Activated naive CD8-positive, alpha-beta T cell treated with anti-CD3 and anti-CD28 coated beads, Interleukin-2, amount 50 U/mL, for 24 hours (primary cell): Measurements from ENCODE around the gene B3GNT7.
A peak's percentile ranks its signal among the peaks of the same experiment; 100 is the strongest.
"Not testable (repeated sequence)": the region's sequence is repeated elsewhere in the genome, so short reads cannot be mapped to it uniquely, and the experiment has no call there.

Source experiments
- ATAC-seq: fragments of 150-1000 bp; cut with Tn5 transposase; one replicate; pipeline ENCODE4 v1.10.0; 2021
- DNase-seq: peaks from one replicate; pipeline ENCODE4 v3.0.0; 2021
- H3K27ac Mint-ChIP-seq: one replicate; pipeline ENCODE4 v1.8.0; 2021; ENCODE audit warnings: mild to moderate bottlenecking, mixed read lengths
- H3K27me3 Mint-ChIP-seq: one replicate; pipeline ENCODE4 v1.8.0; 2021; ENCODE audit warnings: mixed read lengths
- H3K36me3 Mint-ChIP-seq: one replicate; pipeline ENCODE4 v1.8.0; 2021; ENCODE audit warnings: low read depth, mixed read lengths
- H3K4me1 Mint-ChIP-seq: one replicate; pipeline ENCODE4 v1.8.0; 2021; ENCODE audit warnings: mixed read lengths
- H3K4me3 Mint-ChIP-seq: one replicate; pipeline ENCODE4 v1.8.0; 2021; ENCODE audit warnings: mild to moderate bottlenecking, moderate library complexity, mixed read lengths
- H3K9me3 Mint-ChIP-seq: one replicate; pipeline ENCODE4 v1.8.0; 2021; ENCODE audit warnings: mixed read lengths

Gene B3GNT7

DNA sequence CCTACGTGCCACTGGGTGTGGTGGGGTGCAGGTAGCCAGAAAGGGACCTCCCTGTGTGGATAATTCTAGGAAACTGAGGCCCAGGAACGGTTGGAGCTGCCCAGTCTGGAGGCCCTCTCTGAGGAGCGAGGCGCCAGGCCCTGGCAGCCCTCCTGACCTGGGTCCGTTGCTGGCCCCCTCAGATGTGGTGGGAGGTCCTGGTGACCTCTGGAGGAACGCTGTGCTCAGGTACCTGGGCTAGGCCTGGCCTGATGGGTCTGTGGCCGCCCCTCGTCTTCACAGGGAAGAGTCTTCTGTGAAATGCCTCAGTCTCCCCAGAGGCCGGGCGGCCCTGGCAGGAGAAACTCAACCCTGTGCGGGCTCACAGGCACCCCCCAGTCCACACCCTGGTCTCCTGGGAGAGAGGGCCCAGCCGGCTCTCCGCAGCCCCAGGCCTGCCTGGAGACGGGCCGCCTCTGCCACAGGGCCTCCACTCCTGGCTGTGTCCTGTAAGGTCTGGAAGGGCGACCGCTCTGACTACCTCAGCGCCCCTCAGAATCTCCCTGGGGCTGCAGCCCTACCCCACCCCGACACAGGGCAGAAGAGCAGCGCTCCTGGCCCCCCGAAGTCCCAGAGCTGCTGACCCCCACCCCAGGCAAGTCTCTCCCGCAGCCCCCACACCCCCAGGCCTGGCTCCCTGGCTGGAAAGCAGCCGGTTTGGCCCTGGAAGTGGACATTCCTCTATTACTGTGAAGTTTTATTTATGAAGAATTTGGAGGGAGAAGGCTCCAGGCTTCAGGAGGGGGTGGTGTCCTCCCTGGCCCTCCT lies 3.7 kb downstream of the B3GNT7 start:
- no peak overlapping the region for H3K4me3 Mint-ChIP-seq
- peaks cover 18% of the 10 kb centered on the region for H3K27me3 Mint-ChIP-seq
- ATAC-seq, result no peak
- no peak for DNase-seq
- H3K36me3 Mint-ChIP-seq, result no peaks in the 10 kb centered on the region
- peaks cover 16% of the 10 kb centered on the region for H3K4me1 Mint-ChIP-seq
- H3K27ac Mint-ChIP-seq, result no peak overlapping the region
- H3K9me3 Mint-ChIP-seq, result no peaks in the 10 kb centered on the region

- Mint-ChIP-seq H3K36me3 (no peaks in the 10 kb centered on the region), H3K4me3 (no peak overlapping the region), H3K27me3 (peaks cover 12% of the 10 kb centered on the region), H3K9me3 (no peaks in the 10 kb centered on the region), H3K4me1 (peaks cover 8% of the 10 kb centered on the region), H3K27ac (no peak overlapping the region)
- ATAC-seq (no peak), DNase-seq (no peak)
Measured at GRCh38 chr2:231399853-231400680, 4.6 kb downstream of the B3GNT7 start.

DNA sequence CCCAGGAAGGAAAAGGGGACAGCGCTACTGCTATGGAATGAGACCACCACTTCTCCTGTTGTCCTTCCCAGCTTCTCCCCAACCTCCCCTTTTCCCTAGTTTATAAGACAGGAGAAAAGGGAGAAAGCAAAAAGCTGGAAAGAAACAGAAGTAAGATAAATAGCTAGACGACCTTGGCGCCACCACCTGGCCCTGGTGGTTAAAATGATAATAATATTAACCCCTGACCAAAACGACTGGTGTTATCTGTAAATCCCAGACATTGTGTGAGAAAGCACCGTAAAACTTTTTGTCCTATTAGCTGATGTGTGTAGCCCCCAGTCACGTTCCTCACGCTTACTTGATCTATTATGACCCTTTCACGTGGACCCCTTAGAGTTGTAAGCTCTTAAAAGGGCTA lies 5.2 kb downstream of the B3GNT7 start:
- not testable (repeated sequence) for ATAC-seq, H3K27ac Mint-ChIP-seq, DNase-seq, H3K9me3 Mint-ChIP-seq, H3K4me3 Mint-ChIP-seq, H3K36me3 Mint-ChIP-seq
- peaks cover 11% of the 10 kb centered on the region for H3K27me3 Mint-ChIP-seq
- H3K4me1 Mint-ChIP-seq, result peaks cover 14% of the 10 kb centered on the region

- Mint-ChIP-seq H3K27me3 (peaks cover 11% of the 10 kb centered on the region), H3K4me1 (peaks cover 18% of the 10 kb centered on the region)
- not testable (repeated sequence) for H3K27ac Mint-ChIP-seq, H3K9me3 Mint-ChIP-seq, DNase-seq, H3K4me3 Mint-ChIP-seq, H3K36me3 Mint-ChIP-seq, ATAC-seq
Measured at GRCh38 chr2:231401101-231401500, 5.6 kb downstream of the B3GNT7 start.

DNA sequence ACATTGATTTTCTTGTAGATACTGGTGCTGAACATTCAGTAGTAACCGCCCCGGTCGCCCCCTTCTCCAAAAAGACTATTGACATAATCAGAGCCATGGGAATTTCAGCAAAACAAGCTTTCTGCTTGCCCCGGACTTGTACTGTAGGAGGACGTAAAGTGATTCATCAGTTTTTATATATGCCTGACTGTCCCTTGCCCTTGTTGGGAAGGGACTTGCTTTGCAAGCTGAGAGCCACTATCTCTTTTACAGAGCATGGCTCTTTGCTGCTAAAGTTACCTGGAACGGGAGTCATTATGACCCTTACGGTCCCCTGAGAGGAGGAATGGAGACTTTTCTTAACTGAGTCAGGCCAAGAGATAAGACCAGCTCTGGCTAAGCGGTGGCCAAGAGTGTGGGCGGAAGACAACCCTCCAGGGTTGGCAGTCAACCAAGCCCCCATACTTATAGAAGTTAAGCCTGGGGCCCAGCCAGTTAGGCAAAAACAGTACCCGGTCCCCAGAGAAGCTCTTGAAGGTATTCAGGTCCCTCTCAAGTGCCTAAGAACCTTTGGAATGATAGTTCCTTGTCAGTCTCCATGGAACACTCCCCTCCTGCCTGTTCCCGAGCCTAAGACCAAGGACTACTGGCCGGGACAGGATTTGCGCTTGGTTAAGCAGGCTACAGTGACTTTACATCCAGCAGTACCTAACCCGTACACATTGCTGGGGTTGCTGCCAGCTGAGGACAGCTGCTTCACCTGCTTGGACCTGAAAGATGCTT lies 8.1 kb downstream of the B3GNT7 start:
- H3K36me3 Mint-ChIP-seq, H3K9me3 Mint-ChIP-seq, H3K27me3 Mint-ChIP-seq, H3K27ac Mint-ChIP-seq, H3K4me3 Mint-ChIP-seq, DNase-seq, ATAC-seq: not testable (repeated sequence)
- peaks cover 15% of the 10 kb centered on the region for H3K4me1 Mint-ChIP-seq

DNA sequence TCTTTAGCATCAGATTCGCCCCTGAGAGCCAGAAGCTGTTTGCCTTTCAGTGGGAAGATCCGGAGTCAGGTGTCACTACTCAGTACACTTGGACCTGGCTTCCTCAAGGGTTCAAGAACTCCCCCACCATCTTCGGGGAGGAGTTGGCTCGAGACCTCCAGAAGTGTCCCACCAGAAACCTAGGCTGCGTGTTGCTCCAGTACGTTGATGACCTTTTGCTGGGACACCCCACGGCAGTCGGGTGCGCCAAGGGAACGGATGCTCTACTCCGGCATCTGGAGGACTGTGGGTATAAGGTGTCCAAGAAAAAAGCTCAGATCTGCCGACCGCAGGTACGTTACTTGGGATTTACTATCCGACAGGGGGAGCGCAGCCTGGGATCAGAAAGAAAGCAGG lies 8.7 kb downstream of the B3GNT7 start:
- not testable (repeated sequence) for H3K27ac Mint-ChIP-seq, H3K27me3 Mint-ChIP-seq, H3K36me3 Mint-ChIP-seq, H3K4me3 Mint-ChIP-seq, DNase-seq, H3K9me3 Mint-ChIP-seq, ATAC-seq
- peaks cover 15% of the 10 kb centered on the region for H3K4me1 Mint-ChIP-seq

- Mint-ChIP-seq H3K4me3 (peak overlapping the region; percentile 28), H3K4me1 (peaks cover 15% of the 10 kb centered on the region)
- ATAC-seq (peak; percentile 65), DNase-seq (peak; percentile 62)
- not testable (repeated sequence) for H3K27ac Mint-ChIP-seq, H3K27me3 Mint-ChIP-seq, H3K36me3 Mint-ChIP-seq, H3K9me3 Mint-ChIP-seq
Measured at GRCh38 chr2:231405601-231406367, 10.3 kb downstream of the B3GNT7 start.

DNA sequence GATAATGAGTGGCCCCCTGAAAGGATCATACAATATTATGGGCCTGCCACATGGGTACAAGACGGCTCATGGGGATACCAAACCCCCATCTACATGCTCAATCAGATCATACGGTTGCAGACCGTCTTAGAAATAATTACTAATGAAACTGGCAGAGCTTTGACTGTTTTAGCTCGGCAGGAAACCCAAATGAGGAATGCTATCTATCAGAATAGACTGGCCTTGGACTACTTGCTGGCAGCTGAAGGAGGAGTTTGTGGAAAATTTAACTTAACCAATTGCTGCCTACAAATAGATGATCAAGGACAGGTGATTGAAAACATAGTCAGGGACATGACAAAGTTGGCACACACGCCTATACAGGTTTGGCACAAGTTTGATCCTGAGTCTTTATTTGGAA lies 12.2 kb downstream of the B3GNT7 start:
- DNase-seq, H3K9me3 Mint-ChIP-seq, H3K36me3 Mint-ChIP-seq, H3K4me3 Mint-ChIP-seq, H3K27ac Mint-ChIP-seq, ATAC-seq: not testable (repeated sequence)
- H3K27me3 Mint-ChIP-seq, result peaks cover 22% of the 10 kb centered on the region
- H3K4me1 Mint-ChIP-seq, result peaks cover 19% of the 10 kb centered on the region

GRCh38 chr2:231408304-231408703 lies 12.8 kb downstream of the B3GNT7 start:
- DNase-seq, H3K27ac Mint-ChIP-seq, H3K9me3 Mint-ChIP-seq, ATAC-seq, H3K4me3 Mint-ChIP-seq, H3K36me3 Mint-ChIP-seq: not testable (repeated sequence)
- Mint-ChIP-seq H3K4me1 (peaks cover 19% of the 10 kb centered on the region), H3K27me3 (peaks cover 28% of the 10 kb centered on the region)

DNA sequence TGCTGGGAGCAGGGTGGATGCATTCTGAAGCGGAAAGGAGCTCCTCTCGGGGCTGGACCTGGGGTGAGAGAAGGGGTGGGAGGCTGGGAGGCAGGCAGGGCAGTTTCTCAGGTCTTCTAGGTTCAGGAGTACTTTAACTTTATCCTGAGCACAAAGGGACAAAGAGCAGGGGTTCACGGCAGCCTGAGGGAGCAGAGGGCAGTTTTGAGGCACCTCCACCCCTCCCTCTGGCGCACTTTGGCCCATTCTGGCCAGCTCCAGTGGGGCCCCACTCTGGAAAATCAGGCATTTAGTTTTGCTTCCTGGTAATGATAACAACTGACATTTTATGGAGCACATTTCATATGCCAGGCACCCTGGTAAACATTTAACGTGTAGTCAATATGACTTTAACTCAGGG lies 14.3 kb downstream of the B3GNT7 start:
- peaks cover 37% of the 10 kb centered on the region for H3K27me3 Mint-ChIP-seq
- peaks cover 19% of the 10 kb centered on the region for H3K4me1 Mint-ChIP-seq
- H3K36me3 Mint-ChIP-seq, result peaks cover 8% of the 10 kb centered on the region
- ATAC-seq, result no peak
- no peak for DNase-seq
- H3K27ac Mint-ChIP-seq, result no peak overlapping the region
- peaks cover 4% of the 10 kb centered on the region for H3K9me3 Mint-ChIP-seq
- no peak overlapping the region for H3K4me3 Mint-ChIP-seq

DNA sequence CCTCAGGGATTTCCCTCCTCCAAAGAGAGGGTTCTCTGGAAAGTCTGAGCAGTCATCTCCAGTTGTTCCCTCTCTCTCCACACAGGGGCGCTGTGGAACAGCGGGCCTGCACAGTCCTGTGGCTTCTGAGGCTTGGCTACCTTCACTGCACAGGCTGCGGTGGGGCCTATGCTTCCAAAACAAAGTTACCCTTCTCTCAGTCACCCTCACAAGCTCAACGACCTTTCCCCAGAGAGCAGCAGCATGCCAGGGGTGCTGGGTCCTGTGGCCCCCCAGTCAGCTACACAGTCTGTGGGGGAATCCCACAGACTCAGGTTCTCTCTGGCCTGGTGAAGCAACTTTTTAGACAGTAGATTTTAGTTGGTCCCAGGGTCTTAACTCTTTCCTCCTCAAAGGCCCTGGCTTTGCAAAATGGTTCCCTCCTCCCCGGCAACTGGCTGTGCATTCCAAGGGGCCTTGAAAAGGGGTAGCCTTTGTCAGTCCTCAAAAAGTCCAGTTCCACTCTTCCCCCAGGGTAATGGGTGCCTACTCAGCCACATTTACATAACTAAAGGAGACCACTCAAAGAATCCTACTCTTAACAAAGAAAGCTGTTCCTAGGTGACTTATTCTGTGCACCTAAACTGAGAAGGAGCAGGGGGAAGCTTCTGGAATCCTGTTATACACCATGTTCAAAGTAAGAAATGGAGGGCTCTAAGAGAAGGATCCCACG lies 14.9 kb downstream of the B3GNT7 start:
- Mint-ChIP-seq H3K27me3 (peaks cover 37% of the 10 kb centered on the region), H3K4me1 (peaks cover 14% of the 10 kb centered on the region), H3K9me3 (peaks cover 4% of the 10 kb centered on the region), H3K27ac (no peak overlapping the region), H3K36me3 (peaks cover 8% of the 10 kb centered on the region), H3K4me3 (no peak overlapping the region)
- DNase-seq (no peak), ATAC-seq (no peak)

DNA sequence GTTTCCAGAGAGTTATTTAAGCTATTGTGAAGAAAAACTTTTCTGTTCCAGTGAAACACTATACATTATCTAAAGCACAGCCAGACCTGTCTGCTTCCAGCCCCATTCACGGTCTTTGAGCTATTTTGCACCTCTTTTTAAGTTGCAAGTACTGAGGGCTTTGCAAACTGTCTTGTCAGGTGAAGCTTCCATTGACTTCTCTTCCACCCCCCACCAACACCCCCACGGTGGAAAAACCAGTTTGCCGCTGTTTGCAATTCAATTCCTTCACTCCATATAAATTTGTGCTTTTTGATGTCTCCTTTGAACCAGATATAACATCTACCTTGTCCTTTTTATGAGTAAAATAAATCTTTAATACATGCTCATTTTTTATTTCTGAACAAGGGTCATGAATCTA lies 15.7 kb downstream of the B3GNT7 start:
- Mint-ChIP-seq H3K36me3 (peaks cover 8% of the 10 kb centered on the region), H3K27ac (no peak overlapping the region), H3K4me3 (no peak overlapping the region), H3K27me3 (peaks cover 37% of the 10 kb centered on the region), H3K9me3 (peaks cover 4% of the 10 kb centered on the region), H3K4me1 (peaks cover 6% of the 10 kb centered on the region)
- DNase-seq, result no peak
- ATAC-seq, result no peak

DNA sequence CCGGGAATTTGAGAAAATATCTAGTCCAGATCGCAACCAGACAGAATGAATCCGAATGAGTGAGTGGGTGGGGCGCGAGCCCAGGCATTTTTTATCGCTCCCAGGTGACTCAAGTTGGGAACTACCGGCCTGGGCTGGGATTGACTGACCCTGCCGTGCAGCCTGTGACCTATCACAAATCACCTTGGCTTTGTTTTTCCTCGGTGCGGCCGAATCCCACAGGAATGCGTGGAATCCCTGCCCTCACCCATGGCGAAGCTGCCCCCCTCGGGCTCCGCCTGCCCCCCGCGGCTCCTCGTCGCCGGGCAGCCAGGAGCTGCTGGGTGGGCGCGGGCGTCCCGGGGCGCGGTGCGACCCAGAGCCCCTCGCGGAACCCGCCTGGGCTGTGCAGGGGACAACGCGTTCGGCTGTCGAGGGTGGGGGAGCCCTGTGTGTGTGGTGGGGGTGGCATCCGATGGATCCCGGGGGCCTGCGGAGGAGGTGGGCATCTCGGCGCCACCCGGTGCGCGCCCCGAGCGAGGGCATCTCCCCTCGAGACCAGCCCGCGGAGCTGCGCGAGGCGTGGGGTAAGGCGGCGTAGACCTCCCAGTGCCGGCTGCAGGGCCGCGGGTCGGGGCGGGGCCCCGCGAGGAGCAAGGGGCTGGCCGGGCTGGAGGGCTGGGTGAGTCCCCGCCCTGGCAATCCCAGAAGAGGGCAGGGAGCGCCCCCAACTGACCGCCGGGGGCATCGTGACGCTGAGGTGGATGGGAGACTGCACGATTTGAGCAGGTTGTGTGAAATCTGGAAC lies 16.5 kb downstream of the B3GNT7 start:
- H3K4me3 Mint-ChIP-seq, result peak overlapping the region; percentile 43
- H3K9me3 Mint-ChIP-seq, result peaks cover 4% of the 10 kb centered on the region
- H3K27me3 Mint-ChIP-seq, result peaks cover 40% of the 10 kb centered on the region

More for the DNA sequence above, 16.5 kb downstream of the B3GNT7 start:
- Mint-ChIP-seq H3K27ac (no peak overlapping the region), H3K36me3 (peaks cover 8% of the 10 kb centered on the region), H3K4me1 (peaks cover 3% of the 10 kb centered on the region)
- peak; percentile 83 for DNase-seq
- ATAC-seq, result peak; percentile 99
